HPDE6-E6E7 (cell line): Measurements from ENCODE around the gene DMD.

Experiments
- DNase-seq: peaks from one replicate; pipeline ENCODE4 v3.0.0; 2011; ENCODE audit warnings: missing footprints; ENCODE audit errors: extremely low spot score

The DMD gene

GRCh38 chrX:31711166-31711565 is 1500.2 kb downstream of the DMD start:
- no peak for DNase-seq

DNA sequence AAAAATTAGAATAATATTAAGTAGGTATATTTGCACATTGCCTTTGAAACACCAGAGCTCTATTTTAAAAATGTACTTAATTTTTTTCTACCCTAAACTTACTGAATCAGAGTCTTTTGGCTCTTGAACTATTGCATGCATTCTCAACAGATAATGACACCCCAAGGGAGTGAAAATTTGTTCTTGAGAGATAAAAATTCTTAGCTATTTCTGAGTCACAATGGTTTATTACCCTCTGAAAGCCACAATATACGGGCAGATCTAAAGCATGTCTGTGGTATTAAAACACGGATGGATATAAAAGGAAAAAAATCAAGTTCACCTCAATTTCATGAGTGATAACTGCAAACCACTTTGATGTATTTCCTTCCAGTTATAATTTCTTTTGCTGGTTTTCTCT is 1503.2 kb downstream of the DMD start:
- DNase-seq = no peak

DNA sequence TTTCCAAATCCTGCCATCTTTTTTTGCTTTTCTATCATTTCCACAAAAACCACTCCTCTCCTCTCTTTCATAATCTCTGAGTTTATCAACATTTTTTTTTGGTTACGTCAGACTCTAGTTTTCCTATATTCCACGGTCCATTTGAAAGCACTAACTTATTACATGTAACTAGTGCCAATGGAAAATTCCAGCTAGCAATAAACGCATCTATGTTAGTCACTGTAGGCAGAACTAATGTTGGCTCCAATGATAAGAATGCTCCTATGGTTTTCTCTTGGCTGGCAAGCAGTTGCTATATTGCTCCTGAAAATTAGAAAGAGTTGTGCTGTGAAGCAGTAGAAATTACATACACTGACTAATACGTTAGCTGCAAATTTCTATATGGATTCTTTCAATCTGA is 1504.9 kb downstream of the DMD start:
- no peak for DNase-seq

DNA sequence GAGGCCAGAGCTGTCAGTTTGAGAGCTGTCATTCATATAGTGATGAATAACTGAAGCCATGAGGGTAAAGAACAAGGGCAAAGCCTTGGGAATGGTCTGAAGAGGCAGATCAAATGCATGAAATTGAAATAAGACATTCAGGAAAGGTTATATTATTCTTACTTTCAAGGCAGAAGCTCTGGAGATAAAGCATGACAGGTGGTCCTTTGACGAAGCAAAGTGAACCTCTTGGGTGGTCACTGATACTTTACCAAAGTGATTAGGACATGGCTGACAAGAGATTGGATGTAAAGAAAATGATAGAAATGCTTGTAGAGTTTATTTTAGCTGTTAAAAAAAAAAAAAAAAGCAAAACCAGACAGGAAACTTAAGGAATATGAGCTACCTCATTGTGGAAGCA is 1505.5 kb downstream of the DMD start:
- no peak for DNase-seq

DNA sequence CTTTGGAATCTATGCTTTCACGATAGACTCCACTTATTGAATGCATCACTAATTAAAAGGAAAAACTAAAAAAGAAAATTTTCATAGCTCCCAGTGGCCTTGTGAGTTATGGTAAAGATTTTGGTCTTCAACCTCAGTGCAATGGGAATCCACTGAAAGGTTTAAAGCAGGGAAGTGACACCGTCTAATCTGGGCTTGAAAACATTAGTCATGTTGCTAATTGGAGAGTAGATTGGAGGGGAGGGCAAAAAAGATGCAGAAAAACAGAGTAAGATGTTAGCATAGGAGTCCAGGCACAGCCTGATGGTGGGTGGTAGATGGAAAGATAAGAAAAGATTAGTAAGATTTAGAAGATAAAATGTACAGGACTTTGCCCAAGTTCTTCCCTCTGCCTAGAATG is 1506.4 kb downstream of the DMD start:
- DNase-seq = no peak

DNA sequence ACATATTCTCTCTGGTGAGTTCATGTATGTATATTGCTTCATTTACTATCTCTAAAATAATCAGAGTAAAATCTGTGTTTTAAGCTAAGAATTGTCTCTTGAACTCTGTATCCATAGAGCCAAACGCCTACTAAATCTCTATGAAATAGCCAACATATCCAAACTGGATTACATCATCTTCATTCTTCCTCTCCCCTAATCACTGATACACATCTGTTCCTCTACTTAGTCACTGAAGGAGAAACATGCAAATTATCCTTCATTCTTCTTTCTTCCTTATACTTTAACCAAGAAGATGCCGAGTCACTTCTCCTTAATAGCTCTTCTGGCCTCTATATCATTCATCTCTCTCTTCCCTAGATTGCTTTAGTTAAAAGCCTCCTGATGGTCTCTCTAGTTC is 1509.1 kb downstream of the DMD start:
- DNase-seq = no peak

DNA sequence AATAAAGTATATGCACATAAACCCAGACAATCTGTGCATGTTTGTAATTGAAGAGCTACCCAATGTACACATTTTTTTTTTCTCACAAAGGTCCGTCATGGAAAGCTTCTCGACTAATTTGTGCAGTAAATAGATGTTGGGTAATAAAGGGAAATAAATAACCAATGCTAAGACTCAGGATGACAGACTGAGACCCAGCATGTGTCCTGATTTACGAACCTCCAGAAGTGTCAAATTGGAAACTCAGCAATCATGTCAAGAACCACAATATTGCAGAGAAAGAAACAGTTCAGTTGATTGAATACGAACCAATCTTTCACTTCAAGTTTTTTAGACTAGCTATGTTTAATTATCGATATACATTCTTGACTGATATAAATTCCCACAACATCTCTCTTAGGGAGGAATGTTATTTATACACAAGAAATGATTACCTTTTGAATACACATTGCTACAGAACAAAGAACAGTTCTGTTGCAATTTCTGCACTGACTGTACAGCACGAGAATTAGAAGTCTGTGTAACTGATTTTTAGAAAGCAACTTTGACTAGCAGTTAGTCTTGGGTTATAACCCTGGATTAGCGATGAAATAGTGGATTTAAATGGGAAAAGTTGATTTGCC is 1513.9 kb downstream of the DMD start:
- no peak for DNase-seq

DNA sequence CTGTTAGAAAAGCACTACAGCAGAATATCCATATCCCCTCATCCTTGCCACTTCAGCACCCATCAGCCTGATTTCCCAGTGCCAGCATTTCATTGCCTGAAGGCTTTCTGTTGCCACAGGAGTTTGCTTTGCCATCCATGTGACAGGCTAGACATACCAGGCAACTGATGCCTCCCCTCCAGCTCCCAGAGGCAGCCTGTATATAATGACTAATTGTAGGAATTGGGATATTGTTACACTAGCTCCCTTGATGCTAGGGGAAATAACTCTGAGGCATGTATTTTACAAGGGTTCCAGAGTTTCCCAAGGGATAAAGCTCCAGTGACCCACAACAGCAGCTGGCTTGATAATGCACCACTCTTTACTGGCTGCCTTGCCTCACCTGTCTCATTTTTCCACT is 1531.5 kb downstream of the DMD start:
- no peak for DNase-seq

DNA sequence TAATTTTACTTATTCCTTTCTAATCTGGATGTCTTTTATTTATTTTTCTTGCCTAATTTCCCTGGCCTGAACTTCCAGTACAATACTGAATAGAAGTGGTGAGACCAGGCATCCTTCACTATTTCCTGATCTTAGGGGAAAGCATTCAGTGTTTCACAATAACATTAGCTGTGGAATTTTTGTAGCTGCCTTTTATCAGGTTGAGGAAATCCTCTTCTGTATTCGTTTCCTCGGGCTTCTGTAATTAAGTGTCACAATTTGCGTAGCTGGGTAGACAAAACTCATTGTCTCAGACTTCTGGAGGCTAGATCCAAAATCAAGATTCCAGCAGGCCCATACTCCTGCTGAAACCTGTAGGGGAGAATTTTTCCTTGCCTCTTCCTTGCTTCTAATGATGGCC is 1541.1 kb downstream of the DMD start:
- no peak for DNase-seq

- DNase-seq = no peak
These were observed 1545.9 kb downstream of the DMD start for GRCh38 chrX:31665454-31665853.

DNA sequence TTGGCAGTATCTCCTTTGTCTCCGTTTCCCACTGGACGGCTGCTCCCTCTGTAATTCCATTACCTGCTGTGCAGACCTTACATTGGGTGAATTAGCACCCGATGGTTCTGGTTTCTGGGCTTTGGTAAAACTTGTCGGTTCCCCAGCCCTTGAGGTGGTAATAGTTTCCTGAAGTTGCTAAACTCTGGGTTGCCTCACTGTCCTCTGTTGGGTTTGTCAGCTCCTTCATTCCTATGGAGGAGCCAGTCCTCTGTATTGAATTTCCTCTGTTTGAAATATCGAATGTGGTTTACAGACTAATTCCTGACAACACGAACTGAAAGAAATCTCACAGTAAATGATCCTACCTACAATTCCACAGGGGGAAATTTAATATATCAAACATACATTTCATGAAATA is 1548.2 kb downstream of the DMD start:
- DNase-seq = no peak

DNA sequence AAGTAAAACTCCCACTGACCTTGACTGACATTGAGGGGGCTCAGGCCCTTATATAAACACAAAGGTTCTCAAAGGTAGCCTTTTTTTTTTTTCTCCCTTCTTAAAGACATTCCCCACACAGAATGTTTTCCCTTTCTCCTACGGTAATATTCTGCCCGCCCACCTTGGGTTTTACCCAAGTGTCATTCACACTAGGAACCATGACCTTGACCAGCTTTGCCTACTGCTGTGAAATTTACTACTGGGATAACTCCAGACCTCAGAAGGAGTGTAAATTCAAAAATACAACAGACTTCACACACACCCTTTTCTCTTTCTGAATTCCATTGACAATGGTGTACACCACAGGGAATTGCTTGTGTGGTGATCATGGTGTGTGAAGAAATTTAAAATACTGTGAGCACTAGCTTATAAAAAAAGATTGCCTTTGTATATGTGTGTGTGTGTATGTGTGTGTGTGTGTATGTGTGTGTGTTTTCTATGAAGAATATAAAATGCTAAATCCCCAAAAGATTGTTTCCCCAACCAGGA is 1550.0 kb downstream of the DMD start:
- no peak for DNase-seq

GRCh38 chrX:31658360-31658759 is 1553.0 kb downstream of the DMD start:
- no peak for DNase-seq

DNA sequence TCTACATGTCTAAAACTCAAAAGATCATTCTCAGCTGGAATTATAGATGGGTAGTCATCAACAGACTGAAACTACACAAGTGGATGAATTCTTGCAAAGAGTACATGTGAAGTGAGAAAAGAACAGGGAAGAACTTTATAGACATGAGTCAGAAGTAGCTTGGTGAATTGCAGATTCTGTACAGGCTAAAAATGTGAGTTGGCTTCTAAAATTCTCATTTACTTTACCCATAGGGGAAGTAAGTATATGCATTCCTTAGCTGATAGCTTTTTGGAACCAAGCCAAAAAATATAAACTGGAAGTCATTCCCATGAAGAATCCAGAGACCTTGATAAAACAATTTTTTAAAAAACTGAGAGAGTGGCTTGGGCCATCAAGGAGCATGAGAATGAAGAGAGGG is 1555.3 kb downstream of the DMD start:
- DNase-seq = no peak

- no peak for DNase-seq
These were observed 1557.9 kb downstream of the DMD start for GRCh38 chrX:31653422-31653821.

DNA sequence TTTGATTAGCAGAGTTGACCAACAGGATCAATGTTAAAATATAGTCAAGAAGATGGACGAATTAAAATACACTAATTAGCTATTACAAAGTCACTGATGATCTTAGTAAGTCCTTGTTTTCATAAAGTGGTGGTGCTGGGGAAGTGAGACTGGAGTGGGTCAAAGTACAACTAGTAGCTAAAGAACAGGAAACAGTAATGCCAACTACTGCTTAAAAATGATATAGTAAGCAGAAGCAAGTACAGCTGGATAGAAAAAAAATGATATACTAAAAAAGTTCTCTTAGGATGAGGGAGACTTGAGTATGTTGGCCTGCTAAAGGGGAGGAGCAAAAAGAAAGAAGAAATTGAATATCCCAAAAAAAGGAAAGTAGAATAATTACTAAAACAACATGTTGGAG is 1558.7 kb downstream of the DMD start:
- DNase-seq = no peak

GRCh38 chrX:31649201-31649600 is 1562.1 kb downstream of the DMD start:
- DNase-seq = no peak

DNA sequence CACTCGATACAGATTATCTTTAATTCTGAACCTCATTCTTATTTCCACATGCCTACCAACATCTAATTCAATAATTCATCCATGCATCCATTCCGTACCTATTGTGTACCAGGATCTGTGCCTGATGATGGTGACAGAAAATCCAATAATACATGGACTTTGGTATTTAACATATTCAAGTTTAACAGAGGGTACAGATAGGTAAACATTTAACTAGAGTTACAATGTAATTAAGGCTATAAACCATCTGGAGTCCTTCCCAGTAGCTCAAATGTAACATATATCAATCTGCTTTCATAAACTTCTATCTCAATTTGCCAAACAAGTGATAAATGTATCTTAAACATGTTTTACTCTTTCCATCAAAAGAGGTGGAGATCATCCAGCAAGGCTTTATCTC is 1578.0 kb downstream of the DMD start:
- DNase-seq = no peak

GRCh38 chrX:31629195-31629594 is 1582.2 kb downstream of the DMD start:
- no peak for DNase-seq

DNA sequence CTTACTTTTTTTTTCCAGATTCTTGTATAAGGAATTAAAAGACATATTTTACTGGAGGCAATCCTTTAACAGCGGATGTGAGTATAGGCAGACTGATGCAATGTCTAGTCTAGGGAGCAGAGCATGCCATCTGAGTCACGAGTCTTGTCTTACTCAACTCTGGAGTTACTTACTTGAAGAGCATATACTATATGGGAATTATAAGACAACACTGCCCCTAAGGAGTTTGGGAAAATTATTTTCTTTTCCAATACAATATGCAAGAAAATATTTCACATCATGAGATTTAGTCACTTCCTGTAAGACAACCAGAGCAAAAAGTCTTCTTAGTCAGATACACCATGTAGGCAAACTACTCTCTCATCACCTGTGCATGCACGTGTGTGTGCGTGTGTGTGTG is 1602.2 kb downstream of the DMD start:
- DNase-seq = peak; percentile 51

DNA sequence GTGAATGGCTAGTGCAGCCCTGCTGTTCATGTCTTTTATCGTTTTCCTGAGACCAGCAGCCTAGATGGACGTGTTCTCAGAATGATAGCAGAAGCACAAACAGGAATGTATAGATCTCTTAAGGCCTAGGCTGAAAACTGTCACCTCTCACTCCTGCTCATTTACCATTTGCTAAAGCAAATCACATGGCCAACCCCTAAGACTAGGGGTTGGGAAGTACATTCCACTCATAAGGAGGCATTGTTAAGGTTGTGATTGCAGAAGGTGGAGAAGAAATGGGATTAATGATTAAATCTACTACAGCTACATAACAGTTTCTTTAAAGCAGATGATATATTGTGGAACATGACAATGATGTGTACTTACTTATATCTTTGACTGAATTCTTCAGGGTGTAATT is 1602.7 kb downstream of the DMD start:
- no peak for DNase-seq

GRCh38 chrX:31606771-31607170 is 1604.6 kb downstream of the DMD start:
- no peak for DNase-seq

DNA sequence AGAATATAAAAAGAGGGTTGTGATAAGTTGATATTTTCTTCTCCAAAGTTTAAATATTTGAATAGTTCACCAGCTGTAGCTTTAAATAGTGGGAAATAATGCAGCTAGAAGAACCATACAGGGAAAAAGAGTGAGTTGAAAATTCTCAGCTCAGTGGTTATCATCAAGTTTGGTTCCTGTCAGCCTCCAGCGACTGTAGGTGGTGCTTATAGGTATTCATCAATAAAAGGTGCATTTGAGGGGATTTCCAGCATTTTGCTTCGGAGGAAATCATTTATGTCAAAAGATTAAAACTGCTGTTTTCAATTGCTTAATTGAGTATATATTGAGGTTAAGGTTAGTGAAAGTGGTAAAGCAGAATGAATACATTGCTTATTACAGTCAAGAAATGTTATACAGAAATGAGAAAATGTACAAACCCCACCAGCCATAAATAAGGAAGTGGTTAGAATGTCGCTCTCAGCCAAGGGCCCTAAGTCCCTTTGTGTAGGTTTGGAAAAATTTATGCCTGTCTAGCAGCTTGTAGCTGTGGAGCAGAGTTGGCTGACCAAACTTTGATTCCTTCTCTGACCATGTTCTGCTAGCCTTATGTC is 1606.6 kb downstream of the DMD start:
- no peak for DNase-seq
